Measurements from ENCODE around the gene HAPLN1.

GRCh38 chr5:83644301-83644700, 76.4 kb downstream of the HAPLN1 start:
- TF ChIP-seq CTCF (IDR thresholded peaks at IDR 0.05; ENCODE audit: poor library complexity, severe bottlenecking): no peak
- no peak for TF ChIP-seq POLR2AphosphoS5 (IDR thresholded peaks at IDR 0.05)
- no peak for TF ChIP-seq EP300 (conservative IDR thresholded peaks at IDR 0.05; ENCODE audit: poor library complexity, severe bottlenecking)
- no peak for TF ChIP-seq RAD21 (conservative IDR thresholded peaks at IDR 0.05)
- TF ChIP-seq MXI1 (conservative IDR thresholded peaks at IDR 0.05; ENCODE audit: poor library complexity, severe bottlenecking): no peak
- TF ChIP-seq SMC3 (conservative IDR thresholded peaks at IDR 0.05; ENCODE audit: poor library complexity): no peak

All from neural cell (in vitro differentiated cells).